ENCODE data around the gene MMRN1. TPM values are rescaled to one million over a fixed set of nuclear protein-coding genes. Genes with fewer than 3 reads are reported as not detected.

MMRN1 gene
- total RNA-seq (2021) (not detected in 2 replicates), Bru-seq, nascent RNA (not detected), BruChase-seq, experiment 1, labeled RNA remaining after a 2-hour chase (not detected), BruChase-seq, experiment 2, labeled RNA remaining after a 6-hour chase (not detected)
- long read RNA-seq, result 0 reads

DNA sequence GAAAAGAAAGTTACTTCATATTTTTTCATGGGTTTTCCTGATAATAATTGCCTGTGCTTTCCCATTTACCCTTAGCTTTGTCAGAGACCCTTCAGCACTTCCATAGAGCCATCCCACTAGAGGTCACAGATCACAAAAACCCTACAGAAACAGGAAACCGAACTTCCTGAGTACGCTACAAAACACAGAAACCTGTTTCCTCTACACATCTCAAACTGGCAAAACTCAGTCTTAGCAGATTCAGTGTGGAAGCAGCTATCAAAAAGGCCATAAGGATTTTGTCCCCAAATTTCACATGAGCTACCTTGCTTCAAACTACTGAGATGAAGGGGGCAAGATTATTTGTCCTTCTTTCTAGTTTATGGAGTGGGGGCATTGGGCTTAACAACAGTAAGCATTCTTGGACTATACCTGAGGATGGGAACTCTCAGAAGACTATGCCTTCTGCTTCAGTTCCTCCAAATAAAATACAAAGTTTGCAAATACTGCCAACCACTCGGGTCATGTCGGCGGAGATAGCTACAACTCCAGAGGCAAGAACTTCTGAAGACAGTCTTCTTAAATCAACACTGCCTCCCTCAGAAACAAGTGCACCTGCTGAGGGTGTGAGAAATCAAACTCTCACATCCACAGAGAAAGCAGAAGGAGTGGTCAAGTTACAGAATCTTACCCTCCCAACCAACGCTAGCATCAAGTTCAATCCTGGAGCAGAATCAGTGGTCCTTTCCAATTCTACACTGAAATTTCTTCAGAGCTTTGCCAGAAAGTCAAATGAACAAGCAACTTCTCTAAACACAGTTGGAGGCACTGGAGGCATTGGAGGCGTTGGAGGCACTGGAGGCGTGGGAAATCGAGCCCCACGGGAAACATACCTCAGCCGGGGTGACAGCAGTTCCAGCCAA lies at the start of gene MMRN1:
Gene MMRN1 (plus strand): TSS at position 206 of the 902 bp plus-strand sequence. CDS start 118 bp downstream, at position 324.
- H4K20me1 ChIP-seq (ENCODE audit: insufficient read depth), result no peaks in the 10 kb centered on the region
- intact Hi-C loops (cut with micrococcal nuclease; ENCODE audit: unreplicated experiment), result no loop called here
- DNase-seq, result no peak
- H3K9me2 ChIP-seq (ENCODE audit: insufficient read depth), result no peaks in the 10 kb centered on the region
- H2AFZ ChIP-seq, result no peak within 1 kb of the TSS
- H3K36me3 ChIP-seq (ENCODE audit: low read depth), result no peaks in the 10 kb centered on the region
- BruUV-seq (replicated peaks), result no TSS peak
- no peak within 1 kb of the TSS for H3K4me2 ChIP-seq
- TF ChIP-seq CTCF (conservative IDR thresholded peaks at IDR 0.05) (no peak), EZH2 (IDR thresholded peaks at IDR 0.05; ENCODE audit: low read depth) (no peak)
- H3K27ac ChIP-seq, result no peak within 1 kb of the TSS
- no peaks in the 10 kb centered on the region for H3K79me2 ChIP-seq (ENCODE audit: low read depth)
- no peaks in the 10 kb centered on the region for H3K27me3 ChIP-seq (ENCODE audit: insufficient read depth, low read depth)
- H3F3A ChIP-seq (ENCODE audit: insufficient read depth, low read depth), result no peaks in the 10 kb centered on the region
- H3K4me1 ChIP-seq (replicated peaks; ENCODE audit: insufficient read depth), result no peaks in the 10 kb centered on the region
- no peaks in the 10 kb centered on the region for H3K9me3 ChIP-seq (ENCODE audit: insufficient read depth, low read depth)
- CTCF ChIA-PET, result no interaction called here
- POLR2A ChIA-PET (ENCODE audit: unreplicated experiment), result no interaction called here
- no peak within 1 kb of the TSS for H3K4me3 ChIP-seq

GRCh38 chr4:89847571-89848325 lies 46.9 kb upstream of the MMRN1 start:
- H3K27ac ChIP-seq, result no peak overlapping the region
- H3K36me3 ChIP-seq (ENCODE audit: low read depth), result no peaks in the 10 kb centered on the region
- TF ChIP-seq CTCF (conservative IDR thresholded peaks at IDR 0.05) (no peak), EZH2 (IDR thresholded peaks at IDR 0.05; ENCODE audit: low read depth) (no peak)
- no peaks in the 10 kb centered on the region for H3K9me3 ChIP-seq (ENCODE audit: insufficient read depth, low read depth)
- H4K20me1 ChIP-seq (ENCODE audit: insufficient read depth), result no peaks in the 10 kb centered on the region
- no peaks in the 10 kb centered on the region for H3F3A ChIP-seq (ENCODE audit: insufficient read depth, low read depth)
- H2AFZ ChIP-seq, result no peak overlapping the region
- no peaks in the 10 kb centered on the region for H3K27me3 ChIP-seq (ENCODE audit: insufficient read depth, low read depth)
- no peaks in the 10 kb centered on the region for H3K9me2 ChIP-seq (ENCODE audit: insufficient read depth)
- no peak overlapping the region for H3K4me2 ChIP-seq
- H3K4me1 ChIP-seq (replicated peaks; ENCODE audit: insufficient read depth), result no peaks in the 10 kb centered on the region
- no peak overlapping the region for H3K4me3 ChIP-seq
- BruUV-seq (replicated peaks), result no TSS peak
- H3K79me2 ChIP-seq (ENCODE audit: low read depth), result no peaks in the 10 kb centered on the region
- CTCF ChIA-PET, result no interaction called here
- intact Hi-C loops (cut with micrococcal nuclease; ENCODE audit: unreplicated experiment), result no loop called here
- POLR2A ChIA-PET (ENCODE audit: unreplicated experiment), result no interaction called here
- DNase-seq, result no peak

DNA sequence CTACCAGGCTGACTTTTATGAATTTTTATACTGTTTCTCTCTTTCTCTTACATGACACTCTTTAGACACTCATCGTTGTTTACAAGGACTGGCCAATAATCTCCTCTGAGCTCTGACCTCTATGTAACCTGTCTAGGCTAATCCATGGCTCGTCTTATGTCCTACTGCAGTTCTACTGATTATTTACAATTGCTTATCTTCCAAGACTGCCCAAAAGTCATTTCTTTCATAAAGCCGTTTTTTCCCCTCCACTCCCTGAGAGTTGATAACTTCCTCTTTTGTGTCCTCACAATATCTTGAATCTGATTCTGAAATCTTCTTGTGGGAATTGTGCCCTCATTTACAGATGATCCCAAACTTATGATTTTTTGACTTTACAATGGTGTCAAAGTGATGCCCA lies 39.4 kb upstream of the MMRN1 start:
- H4K20me1 ChIP-seq (ENCODE audit: insufficient read depth), result no peaks in the 10 kb centered on the region
- no peaks in the 10 kb centered on the region for H3F3A ChIP-seq (ENCODE audit: insufficient read depth, low read depth)
- no peak overlapping the region for H3K27ac ChIP-seq
- no TSS peak for BruUV-seq (replicated peaks)
- H3K4me3 ChIP-seq, result no peak overlapping the region
- H3K27me3 ChIP-seq (ENCODE audit: insufficient read depth, low read depth), result no peaks in the 10 kb centered on the region
- H3K9me3 ChIP-seq (ENCODE audit: insufficient read depth, low read depth), result no peaks in the 10 kb centered on the region
- no peak overlapping the region for H3K4me2 ChIP-seq
- CTCF ChIA-PET, result no interaction called here
- no peaks in the 10 kb centered on the region for H3K4me1 ChIP-seq (replicated peaks; ENCODE audit: insufficient read depth)
- H2AFZ ChIP-seq, result no peak overlapping the region
- no peaks in the 10 kb centered on the region for H3K79me2 ChIP-seq (ENCODE audit: low read depth)
- TF ChIP-seq EZH2 (IDR thresholded peaks at IDR 0.05; ENCODE audit: low read depth) (no peak), CTCF (conservative IDR thresholded peaks at IDR 0.05) (no peak)
- DNase-seq, result no peak
- H3K36me3 ChIP-seq (ENCODE audit: low read depth), result no peaks in the 10 kb centered on the region
- intact Hi-C loops (cut with micrococcal nuclease; ENCODE audit: unreplicated experiment), result no loop called here
- no peaks in the 10 kb centered on the region for H3K9me2 ChIP-seq (ENCODE audit: insufficient read depth)
- POLR2A ChIA-PET (ENCODE audit: unreplicated experiment), result no interaction called here

Measured in PC-9 (cell line).